MM.1S (cell line): ENCODE data around the gene SOX14.
A peak's percentile ranks its signal among the peaks of the same experiment; 100 is the strongest.

ENCODE experiments used
- DNase-seq: peaks from one replicate; pipeline ENCODE4 v3.0.0-alpha.2; 2015
- H2AFZ ChIP-seq: fragments of 300-600 bp; sonication (generic); 2 replicates; pipeline ENCODE4 v1.6.0; 2016; ENCODE audit warnings: antibody characterized with exemption, low read length
- H3F3A ChIP-seq: fragments of 300-600 bp; sonication (generic); 2 replicates; pipeline ENCODE4 v1.6.1; 2016; ENCODE audit warnings: mild to moderate bottlenecking, antibody characterized with exemption, low read length, moderate library complexity, mixed read lengths; ENCODE audit not compliant: insufficient read depth
- H3K27ac ChIP-seq: fragments of 300-600 bp; sonication (generic); 2 replicates; pipeline ENCODE4 v1.5.1; 2016; ENCODE audit warnings: mild to moderate bottlenecking, low read length
- H3K27me3 ChIP-seq: fragments of 300-600 bp; sonication (generic); replicated peaks from 2 replicates; pipeline ENCODE4 v1.6.0; 2016; ENCODE audit warnings: low read length; ENCODE audit not compliant: insufficient read depth
- H3K36me3 ChIP-seq: fragments of 300-600 bp; sonication (generic); replicated peaks from 2 replicates; pipeline ENCODE4 v1.6.1; 2016; ENCODE audit warnings: mild to moderate bottlenecking, low read length, mixed read lengths; ENCODE audit not compliant: insufficient read depth
- H3K4me1 ChIP-seq: fragments of 300-600 bp; sonication (generic); 2 replicates; pipeline ENCODE4 v1.6.1; 2016; ENCODE audit warnings: low read length, mixed read lengths
- H3K4me2 ChIP-seq: fragments of 300-600 bp; sonication (generic); 2 replicates; pipeline ENCODE4 v1.6.0; 2016; ENCODE audit warnings: low read depth, low read length
- H3K4me3 ChIP-seq: fragments of 300-600 bp; sonication (generic); 2 replicates; pipeline ENCODE4 v1.5.1; 2016; ENCODE audit warnings: low read length, mixed read lengths
- H3K79me2 ChIP-seq: fragments of 300-600 bp; sonication (generic); 2 replicates; pipeline ENCODE4 v1.6.1; 2016; ENCODE audit warnings: mixed run types, low read length, mixed read lengths
- H3K9ac ChIP-seq: fragments of 300-600 bp; sonication (generic); 2 replicates; pipeline ENCODE4 v1.6.1; 2016; ENCODE audit warnings: low read length, mixed read lengths
- H3K9me2 ChIP-seq: fragments of 300-600 bp; sonication (generic); replicated peaks from 2 replicates; pipeline ENCODE4 v1.6.1; 2016; ENCODE audit warnings: mild to moderate bottlenecking, low read length, mixed read lengths; ENCODE audit not compliant: insufficient read depth
- H3K9me3 ChIP-seq: fragments of 300-600 bp; sonication (generic); replicated peaks from 2 replicates; pipeline ENCODE4 v1.6.1; 2016; ENCODE audit warnings: mild to moderate bottlenecking, low read length, mixed read lengths; ENCODE audit not compliant: insufficient read depth
- H4K20me1 ChIP-seq: fragments of 300-600 bp; sonication (generic); 2 replicates; pipeline ENCODE4 v1.6.1; 2016; ENCODE audit warnings: mild to moderate bottlenecking, low read length, moderate library complexity, mixed read lengths; ENCODE audit not compliant: insufficient read depth
- EZH2 ChIP-seq: fragments of 300-600 bp; sonication (generic); optimal IDR thresholded peaks from 2 replicates; pipeline ENCODE3; 2017; ENCODE audit warnings: low read depth, mild to moderate bottlenecking, antibody characterized with exemption, low read length, mixed read lengths
- EZH2phosphoT487 ChIP-seq: fragments of 300-600 bp; sonication (generic); IDR thresholded peaks from 2 replicates; pipeline ENCODE4 v1.6.1; 2018; ENCODE audit warnings: antibody characterized with exemption, low read length
- TF ChIP-seq, protein P1 (sequence below): fragments of 300-600 bp; sonication (generic); IDR thresholded peaks from 2 replicates; pipeline ENCODE4 v1.5.1; 2016; ENCODE audit warnings: antibody characterized with exemption, low read length, mixed read lengths

Gene SOX14

DNA sequence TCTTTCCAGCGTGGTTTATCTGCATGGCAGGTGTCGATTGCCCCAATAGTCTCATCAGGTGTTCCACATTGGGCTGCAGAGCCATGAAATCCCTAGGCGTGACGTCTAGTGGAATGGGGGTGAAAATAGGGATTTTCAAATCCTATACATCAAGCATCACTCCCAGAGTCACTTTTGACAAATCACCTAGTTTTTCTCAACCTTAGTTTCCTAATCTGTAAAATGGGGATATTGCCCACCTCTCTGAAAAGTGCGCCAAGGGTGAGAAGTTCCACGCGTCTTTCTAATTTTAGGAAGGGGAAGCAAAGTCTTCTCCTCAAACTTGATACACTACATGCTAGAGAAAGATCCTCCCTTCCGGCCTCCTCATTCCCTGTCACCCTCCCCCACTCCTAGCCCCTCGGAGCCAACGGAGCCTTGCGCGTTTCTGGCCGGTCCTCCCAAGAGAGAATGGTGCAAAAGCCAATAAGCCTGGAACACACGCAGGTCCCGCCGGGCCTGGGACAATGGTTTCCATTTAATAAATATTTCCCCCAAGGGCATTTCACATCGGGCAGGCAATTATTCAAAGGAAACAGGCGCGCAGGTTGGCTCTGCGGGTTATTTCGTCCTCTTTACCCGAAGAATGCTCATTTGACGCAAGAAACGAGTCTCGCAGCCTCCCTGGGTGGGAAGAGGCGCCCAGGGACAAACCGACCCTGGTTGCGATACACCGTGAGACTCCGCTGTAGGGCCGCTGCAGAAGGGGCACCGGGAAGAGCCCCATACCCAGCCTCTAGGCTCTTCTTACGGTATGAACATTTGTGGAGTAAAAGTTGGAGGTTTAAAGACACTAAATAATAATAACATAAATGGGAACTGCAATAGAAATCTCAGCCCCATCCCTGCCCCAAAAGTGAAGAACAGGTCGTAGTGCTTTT lies 1.2 kb upstream of the SOX14 start:
- Histone ChIP-seq H3K27ac (no peak overlapping the region), H4K20me1 (no peaks in the 10 kb centered on the region), H3K4me3 (no peak overlapping the region), H2AFZ (0 out of 2 replicates have a peak overlapping the region, but pooled peaks have one; percentile 15), H3K4me1 (no peaks in the 10 kb centered on the region), H3K9ac (no peak overlapping the region), H3K4me2 (0 out of 2 replicates have a peak overlapping the region, but pooled peaks have one; percentile 22), H3K9me2 (no peaks in the 10 kb centered on the region), H3K9me3 (no peaks in the 10 kb centered on the region), H3F3A (no peaks in the 10 kb centered on the region), H3K79me2 (no peaks in the 10 kb centered on the region), H3K36me3 (no peaks in the 10 kb centered on the region), H3K27me3 (peaks cover 21% of the 10 kb centered on the region)
- TF ChIP-seq, protein P1, sequence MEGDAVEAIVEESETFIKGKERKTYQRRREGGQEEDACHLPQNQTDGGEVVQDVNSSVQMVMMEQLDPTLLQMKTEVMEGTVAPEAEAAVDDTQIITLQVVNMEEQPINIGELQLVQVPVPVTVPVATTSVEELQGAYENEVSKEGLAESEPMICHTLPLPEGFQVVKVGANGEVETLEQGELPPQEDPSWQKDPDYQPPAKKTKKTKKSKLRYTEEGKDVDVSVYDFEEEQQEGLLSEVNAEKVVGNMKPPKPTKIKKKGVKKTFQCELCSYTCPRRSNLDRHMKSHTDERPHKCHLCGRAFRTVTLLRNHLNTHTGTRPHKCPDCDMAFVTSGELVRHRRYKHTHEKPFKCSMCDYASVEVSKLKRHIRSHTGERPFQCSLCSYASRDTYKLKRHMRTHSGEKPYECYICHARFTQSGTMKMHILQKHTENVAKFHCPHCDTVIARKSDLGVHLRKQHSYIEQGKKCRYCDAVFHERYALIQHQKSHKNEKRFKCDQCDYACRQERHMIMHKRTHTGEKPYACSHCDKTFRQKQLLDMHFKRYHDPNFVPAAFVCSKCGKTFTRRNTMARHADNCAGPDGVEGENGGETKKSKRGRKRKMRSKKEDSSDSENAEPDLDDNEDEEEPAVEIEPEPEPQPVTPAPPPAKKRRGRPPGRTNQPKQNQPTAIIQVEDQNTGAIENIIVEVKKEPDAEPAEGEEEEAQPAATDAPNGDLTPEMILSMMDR, result no peak
- TF ChIP-seq EZH2 (no peak), EZH2phosphoT487 (no peak)
- no peak for DNase-seq

DNA sequence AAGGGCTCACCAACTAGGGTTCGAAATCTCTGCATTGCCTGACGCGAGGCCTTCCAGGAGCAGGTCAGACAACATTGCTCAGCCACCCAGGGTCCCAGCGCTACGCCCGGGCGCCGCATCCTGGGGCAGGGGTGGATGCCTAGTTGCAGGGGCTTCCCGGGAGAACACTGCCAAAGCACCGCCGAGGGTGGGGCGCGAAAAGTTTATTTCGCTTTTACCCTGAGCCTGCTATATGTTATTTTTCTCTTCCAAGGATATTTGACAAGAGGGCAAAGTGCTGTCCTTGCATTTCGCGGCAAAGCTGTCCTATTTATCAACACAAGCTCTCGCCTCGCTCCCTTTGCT lies 549 bp upstream of the SOX14 start:
- H3K4me2 ChIP-seq, result peak overlapping the region; percentile 22; the same call in 1 of the 2 replicates
- no peaks in the 10 kb centered on the region for H3K36me3 ChIP-seq
- no peak overlapping the region for H3K9ac ChIP-seq

DNA sequence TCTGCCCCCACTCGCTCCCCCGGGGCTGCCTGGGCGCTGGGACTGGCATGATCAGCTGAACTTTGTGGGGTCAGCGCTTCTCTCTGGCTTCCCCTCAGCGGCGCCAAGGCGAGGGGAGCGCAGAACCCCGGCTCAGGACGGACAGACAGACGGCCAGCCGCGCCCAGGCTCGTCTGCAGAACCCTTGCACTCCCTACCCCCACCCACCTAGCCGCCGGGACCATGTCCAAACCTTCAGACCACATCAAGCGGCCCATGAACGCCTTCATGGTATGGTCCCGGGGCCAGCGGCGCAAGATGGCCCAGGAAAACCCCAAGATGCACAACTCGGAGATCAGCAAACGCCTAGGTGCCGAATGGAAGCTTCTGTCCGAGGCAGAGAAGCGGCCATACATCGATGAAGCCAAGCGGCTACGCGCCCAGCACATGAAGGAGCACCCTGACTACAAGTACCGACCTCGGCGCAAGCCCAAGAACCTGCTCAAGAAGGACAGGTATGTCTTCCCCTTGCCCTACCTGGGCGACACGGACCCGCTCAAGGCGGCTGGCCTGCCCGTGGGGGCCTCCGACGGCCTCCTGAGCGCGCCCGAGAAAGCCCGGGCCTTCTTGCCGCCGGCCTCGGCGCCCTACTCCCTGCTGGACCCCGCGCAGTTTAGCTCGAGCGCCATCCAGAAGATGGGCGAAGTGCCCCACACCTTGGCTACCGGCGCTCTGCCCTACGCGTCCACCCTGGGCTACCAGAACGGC lies 621 bp downstream of the SOX14 start:
- Histone ChIP-seq H3F3A (no peaks in the 10 kb centered on the region), H3K9ac (no peak overlapping the region), H3K27ac (no peak overlapping the region), H3K4me2 (no peak overlapping the region), H2AFZ (no peak overlapping the region), H3K9me3 (no peaks in the 10 kb centered on the region), H4K20me1 (no peaks in the 10 kb centered on the region), H3K4me3 (no peak overlapping the region), H3K79me2 (no peaks in the 10 kb centered on the region), H3K27me3 (peaks cover 21% of the 10 kb centered on the region), H3K36me3 (no peaks in the 10 kb centered on the region), H3K4me1 (no peaks in the 10 kb centered on the region), H3K9me2 (no peaks in the 10 kb centered on the region)
- TF ChIP-seq EZH2, result no peak
- TF ChIP-seq, protein P1, result no peak
- no peak for TF ChIP-seq EZH2phosphoT487
- DNase-seq, result no peak

More for the DNA sequence above, 549 bp upstream of the SOX14 start:
- Histone ChIP-seq H2AFZ (0 out of 2 replicates have a peak overlapping the region, but pooled peaks have one; percentile 15), H3K79me2 (no peaks in the 10 kb centered on the region), H3F3A (no peaks in the 10 kb centered on the region), H3K4me1 (no peaks in the 10 kb centered on the region), H3K27ac (no peak overlapping the region), H3K9me2 (no peaks in the 10 kb centered on the region), H3K4me3 (no peak overlapping the region), H3K27me3 (peaks cover 21% of the 10 kb centered on the region), H3K9me3 (no peaks in the 10 kb centered on the region), H4K20me1 (no peaks in the 10 kb centered on the region)
- no peak for DNase-seq
- TF ChIP-seq EZH2 (no peak), EZH2phosphoT487 (no peak)
- TF ChIP-seq, protein P1, result no peak
